CD4-positive, alpha-beta memory T cell (primary cell): Measurements from ENCODE around the gene HILPDA. TPM values are rescaled to one million over a fixed set of nuclear protein-coding genes. Genes with fewer than 3 reads are reported as not detected.

Experiments used
- CTCF ChIA-PET: fragments of 350-600 bp; sonication (Branson Sonifier 250); formaldehyde crosslinking; loops from one replicate; lab custom pipeline; 2021; ENCODE audit warnings: inconsistent platforms; ENCODE audit not compliant: partially characterized antibody; lab: Charles Lee
- POLR2A ChIA-PET: fragments of 350-600 bp; sonication (Branson Sonifier 250); formaldehyde crosslinking; loops from one replicate; lab custom pipeline; 2021; ENCODE audit not compliant: partially characterized antibody; lab: Charles Lee
- DNase-seq, 5 donors: peaks; one replicate each; pipeline versions ENCODE4 v3.0.0 to v3.0.0-alpha.2; 2020 to 2022; ENCODE audit warnings: mixed read lengths in 1 of 5
- H3K27ac ChIP-seq: one replicate; pipeline ENCODE4 v1.7.0; 2013; ENCODE audit warnings: low read depth, low read length
- H3K27me3 ChIP-seq: 2 replicates; pipeline ENCODE4 v1.7.0; 2013; ENCODE audit warnings: mild to moderate bottlenecking, low read length, moderate library complexity; ENCODE audit not compliant: insufficient read depth
- H3K36me3 ChIP-seq: 2 replicates; pipeline ENCODE4 v1.7.0; 2013; ENCODE audit warnings: mild to moderate bottlenecking, low read length, moderate library complexity; ENCODE audit not compliant: insufficient read depth
- H3K4me1 ChIP-seq: 2 replicates; pipeline ENCODE4 v1.7.0; 2013; ENCODE audit warnings: mild to moderate bottlenecking, low read length, moderate library complexity; ENCODE audit not compliant: insufficient read depth
- H3K4me3 ChIP-seq, 2 donors: one replicate each; pipeline ENCODE4 v1.7.0; 2013; ENCODE audit warnings: low read length in 2 of 2, mild to moderate bottlenecking in 1 of 2
- H3K9me3 ChIP-seq, 2 donors: one replicate each; pipeline ENCODE4 v1.7.0; 2013; ENCODE audit warnings: low read length in 2 of 2, control low read depth in 1 of 2; ENCODE audit not compliant: control insufficient read depth in 1 of 2
- H3K27ac Mint-ChIP-seq, 7 donors: one replicate each; pipeline ENCODE4 v1.8.0; 2020 to 2021; ENCODE audit warnings: mixed read lengths in 7 of 7, mild to moderate bottlenecking in 6 of 7, inconsistent platforms in 3 of 7, moderate library complexity in 3 of 7
- H3K27me3 Mint-ChIP-seq, 2 donors: one replicate each; pipeline ENCODE4 v1.8.0; 2020 to 2021; ENCODE audit warnings: mixed read lengths in 2 of 2
- H3K36me3 Mint-ChIP-seq, 2 donors: one replicate each; pipeline ENCODE4 v1.8.0; 2020 to 2021; ENCODE audit warnings: mixed read lengths in 2 of 2, inconsistent platforms in 1 of 2, mild to moderate bottlenecking in 1 of 2
- H3K4me1 Mint-ChIP-seq, 4 donors: one replicate each; pipeline ENCODE4 v1.8.0; 2020 to 2021; ENCODE audit warnings: mixed read lengths in 4 of 4, mild to moderate bottlenecking in 1 of 4
- H3K4me3 Mint-ChIP-seq, 8 donors: one replicate each; pipeline ENCODE4 v1.8.0; 2020 to 2021; ENCODE audit warnings: mixed read lengths in 8 of 8, mild to moderate bottlenecking in 7 of 8, moderate library complexity in 6 of 8, inconsistent platforms in 3 of 8
- H3K9me3 Mint-ChIP-seq, 8 donors: one replicate each; pipeline ENCODE4 v1.8.0; 2020 to 2021; ENCODE audit warnings: mixed read lengths in 8 of 8, mild to moderate bottlenecking in 5 of 8, inconsistent platforms in 3 of 8, moderate library complexity in 1 of 8
- intact Hi-C: fragments of 100-400 bp; cut with micrococcal nuclease; formaldehyde crosslinking; loops from one replicate; pipeline ENCODE4 v1.15.1; 2023
- polyA plus RNA-seq, 2 donors: library from polyadenylated mRNA; unstranded; fragments of 300-500 nt; fragmentation: Illumina TruSeq; gene quantifications; one replicate each; pipeline ENCODE4 v1.2.3, GENCODE V29; 2021
- total RNA-seq, 2 experiments: library from RNA; stranded (reverse); gene quantifications; one replicate each; pipeline ENCODE4 v1.2.3, GENCODE V29; 2021

Gene HILPDA
- total and polyA plus RNA-seq, 4 experiments from 2014 or later = 2.4 to 4.5 (median 3.6) TPM

GRCh38 chr7:128409596-128410450 is 45.9 kb upstream of the HILPDA start, which contains the start of gene IMPDH1:
IMPDH1 (minus strand) TSS chr7:128409982; CDS start chr7:128409901, 81 bp downstream.
- H3K27ac Mint-ChIP-seq = peak within 1 kb of the TSS; percentile 86 to 95 (median 94)
- peak; percentile 83 to 91 (median 85) for DNase-seq
- no peaks in the 10 kb centered on the region for H3K9me3 Mint-ChIP-seq
- Histone ChIP-seq H3K4me3 (peak within 1 kb of the TSS; percentile 68 to 92), H3K27ac (peak within 1 kb of the TSS; percentile 85), H3K9me3 (no peaks in the 10 kb centered on the region), H3K36me3 (no peaks in the 10 kb centered on the region), H3K4me1 (peaks cover 44% of the 10 kb centered on the region), H3K27me3 (no peaks in the 10 kb centered on the region)
- ChIA-PET CTCF (interaction anchor here (0.6 to 17.7 kb wide), 10 partner anchors 8 to 52 kb away, joined by 3 to 475 read pairs (median 7); partner anchors contain the start of gene HILPDA), POLR2A (interaction anchor here (0.6 to 2.2 kb wide), 10 partner anchors 10 to 62 kb away, joined by 3 to 10 read pairs (median 3); partner anchors contain the start of gene HILPDA)
- peaks cover 21 to 41% (median 31%) of the 10 kb centered on the region in 4 donors for H3K4me1 Mint-ChIP-seq
- no peaks in the 10 kb centered on the region for H3K27me3 Mint-ChIP-seq
- no peaks in the 10 kb centered on the region for H3K36me3 Mint-ChIP-seq
- intact Hi-C loops = loop anchor here (1.0 kb wide), 1 partner anchor 17 kb away; no protein-coding TSS in a partner anchor
- peak within 1 kb of the TSS; percentile 90 to 96 (median 92) for H3K4me3 Mint-ChIP-seq

- no peaks in the 10 kb centered on the region for H3K9me3 Mint-ChIP-seq
- no peaks in the 10 kb centered on the region for H3K27me3 Mint-ChIP-seq
- Histone ChIP-seq H3K4me1 (peaks cover 38% of the 10 kb centered on the region), H3K27me3 (no peaks in the 10 kb centered on the region), H3K27ac (peak overlapping the region; percentile 85), H3K9me3 (no peaks in the 10 kb centered on the region), H3K4me3 (peak overlapping the region; percentile 68 to 92), H3K36me3 (no peaks in the 10 kb centered on the region)
- ChIA-PET CTCF (interaction anchor here (0.6 to 17.7 kb wide), 6 partner anchors 9 to 51 kb away, joined by 3 to 475 read pairs (median 11); no protein-coding TSS in a partner anchor), POLR2A (interaction anchor here (0.6 to 2.2 kb wide), 10 partner anchors 11 to 63 kb away, joined by 3 to 10 read pairs (median 3); partner anchors contain the start of gene HILPDA)
- H3K27ac Mint-ChIP-seq = peak overlapping the region; percentile 85 to 95 (median 91)
- H3K4me1 Mint-ChIP-seq = peaks cover 19 to 38% (median 28%) of the 10 kb centered on the region in 4 donors
- peak overlapping the region; percentile 90 to 96 (median 92) for H3K4me3 Mint-ChIP-seq
- no peak for DNase-seq
- H3K36me3 Mint-ChIP-seq = no peaks in the 10 kb centered on the region
- intact Hi-C loops = loop anchor here (1.0 kb wide), 1 partner anchor 17 kb away; no protein-coding TSS in a partner anchor
These were observed 45.3 kb upstream of the HILPDA start for GRCh38 chr7:128410451-128410753.

- Histone ChIP-seq H3K4me3 (no peak overlapping the region), H3K36me3 (no peaks in the 10 kb centered on the region), H3K9me3 (no peaks in the 10 kb centered on the region), H3K27ac (no peak overlapping the region), H3K4me1 (peaks cover 3% of the 10 kb centered on the region), H3K27me3 (no peaks in the 10 kb centered on the region)
- no peaks in the 10 kb centered on the region for H3K36me3 Mint-ChIP-seq
- peaks cover 0 to 2% (median 0%) of the 10 kb centered on the region in 8 donors for H3K9me3 Mint-ChIP-seq
- H3K4me1 Mint-ChIP-seq = peaks cover 2 to 3% (median 3%) of the 10 kb centered on the region in 4 donors
- H3K4me3 Mint-ChIP-seq = no peak overlapping the region
- ChIA-PET POLR2A (interaction anchor here (0.6 kb wide), 1 partner anchor 10 kb away, joined by 3 read pairs; no protein-coding TSS in a partner anchor), CTCF (interaction anchor here (1.0 to 8.9 kb wide), 12 partner anchors 11 to 279 kb away, joined by 3 to 84 read pairs (median 4); no protein-coding TSS in a partner anchor)
- DNase-seq = no peak
- H3K27ac Mint-ChIP-seq = no peak overlapping the region
- H3K27me3 Mint-ChIP-seq = peaks cover 0 to 3% of the 10 kb centered on the region in 2 donors
- intact Hi-C loops = no loop called here
These were observed 40.4 kb upstream of the HILPDA start for GRCh38 chr7:128415217-128415785.

GRCh38 chr7:128417071-128417470 is 38.6 kb upstream of the HILPDA start:
- Mint-ChIP-seq H3K4me3 (no peak overlapping the region), H3K9me3 (peaks cover 0 to 2% (median 0%) of the 10 kb centered on the region in 8 donors), H3K36me3 (no peaks in the 10 kb centered on the region), H3K27ac (no peak overlapping the region), H3K27me3 (peaks cover 0 to 3% of the 10 kb centered on the region in 2 donors), H3K4me1 (no peaks in the 10 kb centered on the region)
- H3K9me3 ChIP-seq = no peaks in the 10 kb centered on the region
- intact Hi-C loops = no loop called here
- POLR2A ChIA-PET = no interaction called here
- no peak overlapping the region for H3K27ac ChIP-seq
- no peaks in the 10 kb centered on the region for H3K36me3 ChIP-seq
- no peaks in the 10 kb centered on the region for H3K4me1 ChIP-seq
- no peak overlapping the region for H3K4me3 ChIP-seq
- H3K27me3 ChIP-seq = no peaks in the 10 kb centered on the region
- DNase-seq = no peak
- CTCF ChIA-PET = interaction anchor here (1.4 to 8.9 kb wide), 4 partner anchors 9 to 44 kb away, joined by 4 to 84 read pairs (median 75); no protein-coding TSS in a partner anchor

GRCh38 chr7:128419257-128419656 is 36.4 kb upstream of the HILPDA start:
- H3K27ac ChIP-seq = no peak overlapping the region
- no peaks in the 10 kb centered on the region for H3K27me3 ChIP-seq
- no peak overlapping the region for H3K4me3 Mint-ChIP-seq
- H3K4me3 ChIP-seq = no peak overlapping the region
- no peaks in the 10 kb centered on the region for H3K9me3 ChIP-seq
- H3K9me3 Mint-ChIP-seq = peaks cover 0 to 2% (median 0%) of the 10 kb centered on the region in 8 donors
- intact Hi-C loops = no loop called here
- peaks cover 0 to 3% of the 10 kb centered on the region in 2 donors for H3K27me3 Mint-ChIP-seq
- DNase-seq = no peak
- ChIA-PET CTCF (interaction anchor here (1.3 to 8.9 kb wide), 4 partner anchors 7 to 71 kb away, joined by 3 to 84 read pairs (median 75); no protein-coding TSS in a partner anchor), POLR2A (interaction anchor here (0.6 kb wide), 1 partner anchor 488 kb away, joined by 3 read pairs; no protein-coding TSS in a partner anchor)
- H3K36me3 ChIP-seq = no peaks in the 10 kb centered on the region
- no peaks in the 10 kb centered on the region for H3K36me3 Mint-ChIP-seq
- no peak overlapping the region for H3K27ac Mint-ChIP-seq
- peaks cover 0 to 1% (median 0%) of the 10 kb centered on the region in 4 donors for H3K4me1 Mint-ChIP-seq
- no peaks in the 10 kb centered on the region for H3K4me1 ChIP-seq

- Mint-ChIP-seq H3K27me3 (peaks cover 0 to 3% of the 10 kb centered on the region in 2 donors), H3K4me1 (peaks cover 0 to 1% (median 0%) of the 10 kb centered on the region in 4 donors), H3K9me3 (peaks cover 0 to 2% (median 0%) of the 10 kb centered on the region in 8 donors), H3K27ac (no peak overlapping the region), H3K36me3 (no peaks in the 10 kb centered on the region), H3K4me3 (no peak overlapping the region)
- H3K4me1 ChIP-seq = no peaks in the 10 kb centered on the region
- H3K4me3 ChIP-seq = no peak overlapping the region
- H3K36me3 ChIP-seq = no peaks in the 10 kb centered on the region
- H3K27ac ChIP-seq = no peak overlapping the region
- intact Hi-C loops = no loop called here
- ChIA-PET POLR2A (interaction anchor here (1.2 kb wide), 1 partner anchor 10 kb away, joined by 3 read pairs; no protein-coding TSS in a partner anchor), CTCF (no interaction called here)
- H3K9me3 ChIP-seq = no peaks in the 10 kb centered on the region
- no peak for DNase-seq
- no peaks in the 10 kb centered on the region for H3K27me3 ChIP-seq
These were observed 34.9 kb upstream of the HILPDA start for GRCh38 chr7:128420773-128421172.
